GM12873 (cell line): Measurements from ENCODE around the gene TTPAL.

ENCODE experiments used
- CTCF ChIP-seq: IDR thresholded peaks from 2 replicates; pipeline ENCODE4 v1.5.1; 2012; ENCODE audit warnings: low read depth, mild to moderate bottlenecking, moderate library complexity, low read length, control low read depth; ENCODE audit not compliant: insufficient read depth; ENCODE audit errors: missing control alignments

Gene TTPAL

GRCh38 chr20:44429419-44430269 is 46.0 kb upstream of the TTPAL start:
- TF ChIP-seq CTCF = no peak

GRCh38 chr20:44430270-44431065 is 45.2 kb upstream of the TTPAL start:
- TF ChIP-seq CTCF = no peak

GRCh38 chr20:44431118-44431501 is 44.6 kb upstream of the TTPAL start:
- no peak for TF ChIP-seq CTCF

GRCh38 chr20:44431502-44432234 is 44.0 kb upstream of the TTPAL start:
- TF ChIP-seq CTCF = no peak

GRCh38 chr20:44432618-44433577 is 42.8 kb upstream of the TTPAL start:
- TF ChIP-seq CTCF = no peak

GRCh38 chr20:44433751-44434538 is 41.7 kb upstream of the TTPAL start:
- TF ChIP-seq CTCF = no peak
